HG03064 (cell line): ENCODE measurements around the gene PANK2.
"Not testable (repeated sequence)": the region's sequence is repeated elsewhere in the genome, so short reads cannot be mapped to it uniquely, and the experiment has no call there.

Experiments used
- ATAC-seq: cut with Tn5 transposase; IDR thresholded peaks from one replicate; pipeline ENCODE4 v1.9.1; 2021; ENCODE audit warnings: low read depth; ENCODE audit not compliant: unreplicated experiment

Gene PANK2

GRCh38 chr20:3925113-3925695 is 36.0 kb downstream of the PANK2 start:
- ATAC-seq = no peak

GRCh38 chr20:3925899-3926638 is 36.9 kb downstream of the PANK2 start:
- ATAC-seq = no peak

- ATAC-seq = no peak
Measured at GRCh38 chr20:3927486-3928291, 38.5 kb downstream of the PANK2 start.

- ATAC-seq = no peak
Measured at GRCh38 chr20:3929713-3930060, 40.5 kb downstream of the PANK2 start.

- ATAC-seq = no peak
Measured at GRCh38 chr20:3930265-3931206, 41.3 kb downstream of the PANK2 start.

- ATAC-seq = no peak
Measured at GRCh38 chr20:3931664-3932063, 42.5 kb downstream of the PANK2 start.

GRCh38 chr20:3932277-3932676 is 43.1 kb downstream of the PANK2 start:
- no peak for ATAC-seq

- ATAC-seq = no peak
Measured at GRCh38 chr20:3932681-3933080, 43.5 kb downstream of the PANK2 start.

- ATAC-seq = no peak
Measured at GRCh38 chr20:3933218-3933617, 44.0 kb downstream of the PANK2 start.

- ATAC-seq = no peak
Measured at GRCh38 chr20:3934624-3935023, 45.4 kb downstream of the PANK2 start.

GRCh38 chr20:3935295-3935955 is 46.2 kb downstream of the PANK2 start:
- no peak for ATAC-seq

- no peak for ATAC-seq
Measured at GRCh38 chr20:3935956-3936340, 46.8 kb downstream of the PANK2 start.

- no peak for ATAC-seq
Measured at GRCh38 chr20:3937618-3938017, 48.4 kb downstream of the PANK2 start.

GRCh38 chr20:3940905-3941304 is 51.7 kb downstream of the PANK2 start:
- ATAC-seq = no peak

- not testable (repeated sequence) for ATAC-seq
Measured at GRCh38 chr20:3946666-3947065, 57.5 kb downstream of the PANK2 start.

GRCh38 chr20:3964719-3965118 is 75.5 kb downstream of the PANK2 start:
- ATAC-seq = no peak

GRCh38 chr20:3966571-3966970 is 77.4 kb downstream of the PANK2 start:
- no peak for ATAC-seq

GRCh38 chr20:3970016-3970415 is 80.8 kb downstream of the PANK2 start:
- no peak for ATAC-seq

- ATAC-seq = no peak
Measured at GRCh38 chr20:3971145-3971544, 82.0 kb downstream of the PANK2 start.

GRCh38 chr20:3972161-3972560 is 83.0 kb downstream of the PANK2 start:
- no peak for ATAC-seq
